Stromal cell of bone marrow (primary cell): ENCODE results near the gene PLAAT1.
A peak's percentile ranks its signal among the peaks of the same experiment; 100 is the strongest.

ENCODE experiments used
- DNase-seq: peaks from one replicate; pipeline ENCODE4 v3.0.0-alpha.2; 2012; ENCODE audit warnings: low read depth

The PLAAT1 gene

GRCh38 chr3:193240850-193241706 lies at the start of gene PLAAT1:
Gene PLAAT1, plus strand, starts transcription at chr3:193241222. Its CDS starts 14,429 bp downstream, at chr3:193255651.
- DNase-seq, result peak; percentile 5

- no peak for DNase-seq
These were observed 46.7 kb upstream of the PLAAT1 start for GRCh38 chr3:193194371-193194770.

- DNase-seq, result no peak
These were observed 44.3 kb upstream of the PLAAT1 start for GRCh38 chr3:193196746-193197145.

- DNase-seq, result no peak
These were observed 33.4 kb upstream of the PLAAT1 start for GRCh38 chr3:193207290-193208273.

- no peak for DNase-seq
These were observed 30.4 kb upstream of the PLAAT1 start for GRCh38 chr3:193210618-193211017.

- DNase-seq, result no peak
These were observed 29.8 kb upstream of the PLAAT1 start for GRCh38 chr3:193211173-193211572.

- no peak for DNase-seq
These were observed 29.0 kb upstream of the PLAAT1 start for GRCh38 chr3:193211984-193212383.

- no peak for DNase-seq
These were observed 28.2 kb upstream of the PLAAT1 start for GRCh38 chr3:193212844-193213243.

- DNase-seq, result no peak
These were observed 26.6 kb upstream of the PLAAT1 start for GRCh38 chr3:193214445-193214844.

- DNase-seq, result no peak
These were observed 15.5 kb upstream of the PLAAT1 start for GRCh38 chr3:193225302-193226125.

GRCh38 chr3:193228206-193228605 lies 12.8 kb upstream of the PLAAT1 start:
- DNase-seq, result no peak

- no peak for DNase-seq
These were observed 11.1 kb upstream of the PLAAT1 start for GRCh38 chr3:193229851-193230420.

GRCh38 chr3:193230610-193231009 lies 10.4 kb upstream of the PLAAT1 start:
- DNase-seq, result no peak

- no peak for DNase-seq
These were observed 9.8 kb upstream of the PLAAT1 start for GRCh38 chr3:193231201-193231600.

- DNase-seq, result no peak
These were observed 4.4 kb upstream of the PLAAT1 start for GRCh38 chr3:193236599-193236998.

GRCh38 chr3:193237030-193237429 lies 4.0 kb upstream of the PLAAT1 start:
- DNase-seq, result no peak

- no peak for DNase-seq
These were observed 579 bp upstream of the PLAAT1 start for GRCh38 chr3:193240436-193240849.

- DNase-seq, result no peak
These were observed 694 bp downstream of the PLAAT1 start for GRCh38 chr3:193241716-193242115.

- DNase-seq, result no peak
These were observed 2.5 kb downstream of the PLAAT1 start for GRCh38 chr3:193243571-193243970.

- no peak for DNase-seq
These were observed 7.9 kb downstream of the PLAAT1 start for GRCh38 chr3:193248848-193249468.

GRCh38 chr3:193250492-193250891 lies 9.5 kb downstream of the PLAAT1 start:
- no peak for DNase-seq
